TTC549 (cell line): Measurements from ENCODE around the gene TMOD2.
A peak's percentile ranks its signal among the peaks of the same experiment; 100 is the strongest.
"Not testable (repeated sequence)": the region's sequence is repeated elsewhere in the genome, so short reads cannot be mapped to it uniquely, and the experiment has no call there.

Experiments
- FAIRE-seq: peaks from 2 replicates; lab custom pipeline; 2012; peaks lifted over from hg19 to GRCh38; lab: Jason Lieb, UNC

Gene TMOD2

GRCh38 chr15:51775967-51776816, 24.8 kb downstream of the TMOD2 start:
- no peak for FAIRE-seq

GRCh38 chr15:51776952-51777569, 25.7 kb downstream of the TMOD2 start:
- peak; percentile 48 for FAIRE-seq

GRCh38 chr15:51780636-51781035, 29.2 kb downstream of the TMOD2 start:
- no peak for FAIRE-seq

GRCh38 chr15:51781506-51781905, 30.1 kb downstream of the TMOD2 start:
- no peak for FAIRE-seq

GRCh38 chr15:51782357-51782896, 31.0 kb downstream of the TMOD2 start:
- no peak for FAIRE-seq

- no peak for FAIRE-seq
These were observed 32.6 kb downstream of the TMOD2 start for GRCh38 chr15:51783967-51784366.

GRCh38 chr15:51787130-51787529, 35.7 kb downstream of the TMOD2 start:
- not testable (repeated sequence) for FAIRE-seq

- FAIRE-seq = not testable (repeated sequence)
These were observed 41.1 kb downstream of the TMOD2 start for GRCh38 chr15:51792474-51792873.

- FAIRE-seq = no peak
These were observed 42.3 kb downstream of the TMOD2 start for GRCh38 chr15:51793521-51794305.

GRCh38 chr15:51796847-51797401, 45.5 kb downstream of the TMOD2 start:
- no peak for FAIRE-seq

GRCh38 chr15:51798281-51798680, 46.9 kb downstream of the TMOD2 start:
- FAIRE-seq = no peak

- no peak for FAIRE-seq
These were observed 48.2 kb downstream of the TMOD2 start for GRCh38 chr15:51799282-51800252.

GRCh38 chr15:51801391-51801835, 50.0 kb downstream of the TMOD2 start:
- no peak for FAIRE-seq

- FAIRE-seq = no peak
These were observed 51.2 kb downstream of the TMOD2 start for GRCh38 chr15:51802593-51802992.

- no peak for FAIRE-seq
These were observed 52.6 kb downstream of the TMOD2 start for GRCh38 chr15:51803965-51804364.

GRCh38 chr15:51806123-51806522, 54.7 kb downstream of the TMOD2 start:
- no peak for FAIRE-seq

GRCh38 chr15:51809457-51809856, 58.1 kb downstream of the TMOD2 start:
- no peak for FAIRE-seq

GRCh38 chr15:51812598-51812997, 61.2 kb downstream of the TMOD2 start:
- no peak for FAIRE-seq

- FAIRE-seq = no peak
These were observed 63.2 kb downstream of the TMOD2 start for GRCh38 chr15:51814606-51815005.

- FAIRE-seq = no peak
These were observed 65.2 kb downstream of the TMOD2 start for GRCh38 chr15:51816611-51817010.

- no peak for FAIRE-seq
These were observed 66.8 kb downstream of the TMOD2 start for GRCh38 chr15:51818150-51818549.
